GM11168 (cell line): ENCODE measurements around the gene VPS4A.

Experiments
- in situ Hi-C: fragments of 300-500 bp; cut with MboI; formaldehyde crosslinking; loops from one replicate; pipeline ENCODE4 v1.12.0; 2022; ENCODE audit warnings: low sequenced_read_pairs; ENCODE audit not compliant: unreplicated experiment

The VPS4A gene

DNA sequence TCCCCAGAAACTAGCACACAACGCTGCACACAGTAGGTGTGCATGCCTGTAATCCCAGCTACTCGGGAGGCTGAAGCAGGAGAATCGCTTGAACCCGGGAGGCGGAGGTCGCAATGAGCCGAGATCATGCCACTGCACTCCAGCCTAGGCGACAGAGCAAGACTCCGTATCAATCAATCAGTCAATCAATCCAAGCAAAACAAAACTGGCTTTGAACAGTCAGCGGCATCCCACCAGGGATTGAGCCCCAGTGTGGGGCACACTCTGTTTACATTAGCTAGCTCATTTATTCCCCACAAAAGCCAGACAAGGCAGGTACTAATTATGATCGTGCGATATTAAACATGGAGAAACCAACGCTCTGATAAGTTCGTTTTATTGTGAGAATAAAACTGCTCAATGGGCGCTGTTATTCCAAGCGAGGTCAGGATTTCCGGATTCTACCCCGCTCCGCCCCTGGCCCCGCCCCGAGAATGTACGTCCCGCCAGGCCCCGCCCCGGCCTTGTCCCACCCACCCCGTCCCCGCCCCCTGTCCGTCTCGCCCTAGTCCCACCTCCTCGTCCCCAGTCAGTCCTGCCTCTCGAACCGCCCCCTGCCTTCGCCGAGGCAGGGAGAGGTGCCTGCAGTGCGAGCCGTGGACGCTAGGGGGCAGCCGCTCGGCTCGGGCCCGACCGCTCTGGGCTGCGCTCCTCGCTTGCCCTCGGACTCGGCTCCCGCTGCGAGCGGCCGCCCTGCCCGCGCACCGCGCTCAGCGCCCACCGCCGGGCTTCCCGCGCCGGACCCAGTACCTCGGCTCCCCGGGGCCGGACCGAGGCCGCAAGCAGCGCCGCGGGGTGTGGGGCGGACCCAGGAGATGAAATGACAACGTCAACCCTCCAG lies at the start of gene VPS4A:
Gene VPS4A (plus strand): TSS at position 698 of the 880 bp plus-strand sequence. CDS start 162 bp downstream, at position 860.
- in situ Hi-C loops = no loop called here

DNA sequence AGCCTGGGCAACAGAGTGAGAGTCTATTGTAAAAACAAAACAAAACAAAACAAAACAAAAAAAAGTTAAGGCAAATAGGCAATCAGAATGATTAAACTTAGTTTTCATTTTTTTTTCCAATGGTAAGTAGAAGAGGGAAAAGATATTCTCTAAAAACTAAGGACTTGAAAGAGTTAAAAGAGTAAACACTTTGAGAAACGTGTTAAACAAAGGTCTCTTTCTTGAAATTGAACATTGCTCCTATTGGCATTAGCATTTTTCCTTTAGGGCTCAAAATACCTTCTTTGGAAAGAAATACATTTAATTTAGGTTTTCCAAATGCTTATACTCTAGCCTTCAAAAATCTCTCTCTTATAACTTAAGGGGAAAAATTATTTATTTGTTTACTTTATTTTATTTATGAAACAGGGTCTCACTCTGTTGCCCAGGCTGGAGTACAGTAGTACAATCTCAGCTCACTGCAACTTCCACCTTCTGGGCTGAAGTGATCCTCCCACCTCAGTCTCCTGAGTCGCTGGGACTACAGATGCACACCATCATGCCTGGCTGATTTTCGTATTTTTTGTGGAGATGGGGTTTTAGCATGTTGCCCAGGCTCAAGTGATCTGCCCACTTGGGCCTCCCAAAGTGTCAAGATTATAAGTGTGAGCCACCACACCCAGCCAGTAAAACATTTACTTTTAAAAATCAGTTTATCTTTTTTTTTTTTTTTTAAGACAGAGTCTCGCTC lies 44.7 kb upstream of the VPS4A start:
- in situ Hi-C loops = no loop called here

DNA sequence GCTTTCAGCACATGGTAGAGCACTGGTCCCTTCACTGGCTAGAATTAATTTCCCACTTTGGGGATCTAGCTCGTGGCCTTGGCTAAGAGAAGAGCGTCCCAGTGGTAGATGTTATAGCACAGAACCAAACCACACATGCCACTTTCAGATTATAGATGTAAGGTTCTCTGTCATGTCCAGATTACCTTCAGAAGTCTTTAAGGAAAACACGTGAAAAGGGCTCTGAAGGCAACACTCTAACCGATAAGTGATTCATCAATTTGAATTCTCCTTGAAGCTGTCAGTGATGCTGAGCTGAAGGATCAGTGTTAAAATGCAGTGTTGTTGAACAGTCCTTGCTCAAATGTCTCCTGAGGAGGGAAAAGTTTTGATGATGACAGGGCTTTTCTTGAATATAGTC lies 43.5 kb upstream of the VPS4A start:
- in situ Hi-C loops = no loop called here

DNA sequence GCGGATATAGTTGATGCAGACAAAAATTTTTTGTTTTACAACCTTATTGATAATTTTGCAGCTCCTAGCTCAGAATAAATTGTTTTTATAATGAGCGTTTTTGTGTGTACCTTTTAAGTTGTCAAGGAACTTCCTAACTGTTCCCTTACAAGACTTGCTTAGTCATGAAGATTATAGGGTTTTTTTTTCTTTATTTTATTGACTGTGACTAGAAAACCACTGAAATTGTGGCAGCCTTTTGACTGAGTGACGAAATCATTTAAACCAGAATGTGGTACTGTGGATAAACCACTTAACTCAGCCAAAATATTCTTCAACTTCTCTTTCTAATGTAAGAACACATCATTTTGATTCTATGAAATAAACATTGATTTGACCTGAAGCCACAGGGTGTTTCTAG lies 40.8 kb upstream of the VPS4A start:
- in situ Hi-C loops = no loop called here

DNA sequence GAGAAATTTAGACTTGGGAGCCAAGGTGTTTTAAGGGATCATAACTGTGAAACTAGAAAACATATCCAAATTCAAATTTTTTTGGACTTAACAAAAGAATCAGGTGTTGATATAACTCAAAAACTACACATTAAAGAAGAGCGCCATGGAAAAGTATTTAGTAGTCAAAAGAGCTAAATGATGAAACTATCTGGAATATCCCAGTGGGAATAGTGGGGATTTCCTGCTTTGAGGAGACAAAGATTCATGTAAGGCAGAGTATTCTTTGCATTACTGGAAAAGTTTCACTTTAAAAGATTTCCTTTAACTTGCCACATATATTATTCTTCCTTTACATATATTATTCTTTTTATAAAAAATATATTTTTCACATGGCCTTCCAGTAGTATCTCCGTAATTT lies 40.3 kb upstream of the VPS4A start:
- in situ Hi-C loops = no loop called here

DNA sequence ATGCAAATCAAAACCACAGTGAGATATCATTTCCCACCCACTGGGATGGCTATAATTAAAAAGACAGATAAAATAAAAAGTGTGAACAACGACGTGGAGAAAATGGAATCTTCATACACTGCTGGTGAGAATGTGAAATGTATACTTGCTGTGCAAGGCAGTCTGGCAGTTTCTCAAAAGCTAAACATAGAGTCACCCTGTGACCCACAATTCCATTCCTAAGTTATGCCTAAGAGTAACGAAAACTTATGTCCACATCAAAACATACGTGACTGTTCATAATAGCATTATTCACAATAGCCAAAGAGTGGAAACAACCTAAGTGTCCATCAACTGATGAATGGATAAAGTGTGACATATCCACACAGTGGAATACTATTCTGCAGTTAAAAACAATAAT lies 38.1 kb upstream of the VPS4A start:
- in situ Hi-C loops = no loop called here

DNA sequence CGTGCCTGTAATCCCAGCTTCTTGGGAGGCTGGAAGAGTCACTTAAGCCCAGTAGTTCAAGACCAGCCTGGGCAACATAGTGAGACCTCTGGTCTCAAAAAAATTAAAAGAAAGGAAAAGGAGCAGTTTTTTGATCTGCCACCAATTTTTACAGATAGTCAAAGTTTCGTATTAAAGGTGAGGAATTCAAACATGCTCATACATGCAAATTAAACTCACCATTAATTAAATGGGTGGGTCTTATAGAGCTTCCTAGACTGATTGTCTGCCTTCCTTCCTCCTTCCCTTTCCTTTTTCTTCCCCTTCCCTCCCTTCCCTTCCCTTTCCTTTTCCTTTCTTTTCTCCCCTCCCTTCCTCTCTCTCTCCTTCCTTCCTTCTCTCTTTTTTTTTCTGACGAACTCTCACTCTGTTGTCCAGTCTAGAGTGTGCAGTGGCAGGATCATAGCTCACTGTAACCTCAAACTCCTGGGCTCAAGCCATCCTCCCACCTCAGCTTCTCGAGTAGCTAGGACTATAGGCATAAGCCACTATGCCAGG lies 36.4 kb upstream of the VPS4A start:
- in situ Hi-C loops = loop anchor here (25.0 kb wide), 1 partner anchor 412 kb away; no protein-coding TSS in a partner anchor

DNA sequence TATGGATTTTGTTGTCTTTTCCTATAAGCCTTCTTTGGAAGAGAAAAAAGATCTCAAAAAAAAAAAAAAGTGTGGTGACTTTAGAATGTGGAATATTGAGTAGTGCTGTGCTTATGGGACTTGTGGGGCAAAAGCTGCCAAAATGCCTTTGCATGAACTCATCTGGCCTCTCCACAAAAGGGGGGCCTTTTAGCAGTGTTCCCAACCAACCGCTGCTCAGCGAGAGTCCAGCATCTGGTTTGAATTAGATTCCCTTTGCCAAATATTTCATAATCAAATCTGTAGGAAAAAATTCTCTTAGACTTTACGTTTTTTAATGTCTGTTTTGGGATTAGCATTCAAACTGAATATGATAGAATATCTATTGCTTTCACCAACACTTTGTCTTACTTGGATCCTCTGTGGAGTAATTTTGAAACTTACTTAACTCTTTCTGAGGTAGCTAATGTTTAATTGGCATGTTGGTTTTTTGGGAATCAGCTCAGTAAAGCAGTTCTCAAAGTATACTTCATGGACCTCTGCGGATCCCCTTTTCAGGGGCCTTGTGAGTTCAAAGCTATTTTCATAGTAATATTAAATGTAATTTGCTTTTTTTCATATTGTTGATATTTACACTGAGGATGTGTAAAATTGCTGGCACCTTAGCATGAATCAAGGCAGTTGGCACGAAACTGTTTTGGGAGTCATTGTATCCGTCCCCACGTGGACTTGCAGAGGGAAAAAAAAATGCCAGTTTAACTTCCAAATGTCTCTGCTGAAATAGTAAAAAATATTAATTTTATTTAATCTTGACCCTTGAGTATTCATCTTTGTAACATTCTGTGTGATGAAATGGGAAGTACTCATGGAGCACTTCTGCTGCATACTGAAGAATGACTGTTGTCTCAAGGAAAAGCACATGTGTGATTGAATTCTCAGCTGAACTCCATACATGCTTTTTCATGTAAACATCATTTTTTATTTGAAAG lies 34.7 kb upstream of the VPS4A start:
- in situ Hi-C loops = loop anchor here (25.0 kb wide), 1 partner anchor 414 kb away; no protein-coding TSS in a partner anchor

DNA sequence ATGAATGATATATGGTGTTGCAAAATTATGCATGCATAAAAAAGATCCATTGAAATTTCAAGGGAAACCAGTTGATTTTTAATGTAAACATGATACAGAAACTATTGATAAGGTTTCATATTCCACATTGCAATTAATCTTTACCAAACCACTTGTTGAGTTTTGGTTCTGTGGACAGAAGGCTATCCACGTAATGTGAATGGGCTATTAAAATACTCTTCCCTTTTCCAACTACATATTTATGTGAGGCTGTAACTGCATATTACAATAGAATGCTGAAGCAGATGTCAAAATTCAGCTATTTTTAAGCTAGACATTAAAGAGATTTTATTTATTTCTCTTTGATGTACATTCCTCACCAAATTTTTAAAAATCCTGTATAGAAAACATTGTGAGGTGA lies 33.7 kb upstream of the VPS4A start:
- in situ Hi-C loops = loop anchor here (25.0 kb wide), 1 partner anchor 415 kb away; no protein-coding TSS in a partner anchor

DNA sequence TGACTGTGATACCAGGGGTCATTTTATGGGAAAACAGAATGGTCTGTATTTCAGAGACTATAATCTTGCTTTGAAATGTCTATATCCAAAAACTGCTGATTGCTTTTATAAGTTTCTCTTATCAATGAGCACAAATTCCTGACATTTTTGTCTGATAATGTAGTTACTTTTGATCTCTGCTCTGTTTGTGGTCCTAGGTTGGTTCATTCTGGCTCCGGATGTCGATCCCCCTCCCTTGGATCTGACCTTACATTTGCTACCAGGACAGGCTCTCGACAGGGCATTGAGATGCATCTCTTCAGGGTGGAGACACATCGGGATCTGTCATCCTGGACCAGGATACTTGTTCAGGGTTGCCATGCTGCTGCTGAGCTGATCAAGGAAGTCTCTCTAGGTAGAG lies 27.3 kb upstream of the VPS4A start:
- in situ Hi-C loops = loop anchor here (25.0 kb wide), 1 partner anchor 422 kb away; no protein-coding TSS in a partner anchor

DNA sequence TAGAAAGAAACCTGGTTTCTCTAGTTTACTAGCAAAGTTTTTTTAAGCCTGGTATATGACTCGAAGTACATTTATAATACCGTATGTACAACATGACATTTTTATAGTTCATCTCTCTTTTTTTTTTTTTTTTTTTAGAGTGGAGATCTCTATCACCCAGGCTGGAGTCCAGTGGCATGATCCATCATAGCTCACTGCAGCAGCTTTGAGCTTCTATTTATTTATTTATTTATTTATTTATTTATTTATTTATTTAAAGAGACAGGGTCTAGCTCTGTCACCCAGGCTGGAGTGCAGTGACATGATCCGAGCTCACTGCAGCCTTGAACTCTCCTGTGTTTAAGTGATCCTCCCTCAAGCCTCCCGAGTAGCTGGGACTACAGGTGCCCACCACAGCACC lies 25.9 kb upstream of the VPS4A start:
- in situ Hi-C loops = loop anchor here (5.0 to 25.0 kb wide), 2 partner anchors 133 to 423 kb away; no protein-coding TSS in a partner anchor

DNA sequence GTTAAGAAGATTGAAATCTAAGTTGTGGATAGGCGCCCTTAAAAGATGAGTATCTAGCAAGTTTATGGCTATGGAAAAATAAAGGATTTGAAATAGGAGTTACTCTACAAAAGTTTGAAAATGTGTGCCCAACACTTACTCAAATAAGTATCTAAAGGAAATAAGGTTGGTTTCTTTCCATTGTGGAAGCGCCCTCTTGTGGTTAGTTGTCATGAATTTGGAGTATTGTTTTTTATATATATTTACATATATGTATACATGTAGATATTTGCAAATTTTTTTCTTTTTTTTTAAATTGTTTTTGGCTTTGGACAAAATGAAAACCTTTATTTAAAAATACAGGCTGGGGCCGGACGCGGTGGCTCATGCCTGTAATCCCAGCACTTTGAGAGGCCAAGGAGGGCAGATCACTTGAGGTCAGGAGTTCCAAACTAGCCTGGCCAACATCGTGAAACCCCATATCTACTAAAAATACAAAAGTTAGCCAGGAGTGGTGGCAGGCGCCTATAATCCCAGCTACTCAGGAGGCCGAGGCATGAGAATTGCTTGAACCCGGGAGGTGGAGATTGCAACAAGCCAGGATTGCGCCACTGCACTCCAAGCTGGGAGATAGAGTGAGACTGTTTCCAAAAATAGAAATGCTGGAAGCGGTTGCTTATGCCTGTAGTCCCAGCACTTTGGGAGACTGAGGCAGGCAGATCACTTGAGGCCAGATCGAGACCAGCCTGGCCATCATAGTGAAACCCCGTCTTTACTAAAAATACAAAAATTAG lies 24.0 kb upstream of the VPS4A start:
- in situ Hi-C loops = loop anchor here (5.0 to 25.0 kb wide), 2 partner anchors 135 to 425 kb away; no protein-coding TSS in a partner anchor

DNA sequence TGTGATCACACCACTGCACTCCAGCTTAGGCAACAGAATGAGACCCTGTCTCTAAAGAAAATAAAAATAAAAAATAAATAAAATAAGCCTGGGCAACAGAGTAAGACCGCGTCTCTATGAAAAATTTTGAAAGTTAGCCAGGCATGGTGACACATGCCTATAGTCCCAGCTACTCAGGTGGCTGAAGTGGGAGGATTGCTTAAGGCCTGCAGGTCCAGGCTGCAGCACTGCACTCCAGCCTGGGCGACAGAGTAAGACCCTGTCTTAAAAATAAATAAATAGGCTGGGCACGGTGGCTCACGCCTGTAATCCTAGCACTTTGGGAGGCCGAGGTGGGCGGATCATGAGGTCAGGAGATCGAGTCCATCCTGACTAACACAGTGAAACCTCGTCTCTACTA lies 19.5 kb upstream of the VPS4A start:
- in situ Hi-C loops = loop anchor here (25.0 kb wide), 1 partner anchor 429 kb away; no protein-coding TSS in a partner anchor

DNA sequence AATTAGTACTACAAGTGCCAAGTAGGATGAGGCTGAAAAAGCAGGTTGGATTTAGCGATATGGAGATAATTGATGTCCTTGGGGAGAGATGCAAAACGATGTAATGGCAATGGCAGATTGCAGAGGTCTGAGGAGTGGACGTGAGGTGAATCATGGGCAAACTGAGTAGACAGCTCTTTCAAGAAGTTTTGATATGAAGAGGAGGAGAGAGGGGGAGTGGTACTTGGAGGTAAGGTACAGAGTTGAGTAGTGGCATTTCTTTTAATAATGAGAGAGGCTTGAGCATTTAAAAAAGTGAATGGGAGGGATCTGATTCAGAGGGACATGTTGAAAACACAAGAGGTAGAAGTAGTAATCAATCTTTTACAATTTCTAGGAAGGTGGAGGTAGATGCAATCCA lies 17.7 kb upstream of the VPS4A start:
- in situ Hi-C loops = loop anchor here (25.0 kb wide), 1 partner anchor 431 kb away; no protein-coding TSS in a partner anchor

DNA sequence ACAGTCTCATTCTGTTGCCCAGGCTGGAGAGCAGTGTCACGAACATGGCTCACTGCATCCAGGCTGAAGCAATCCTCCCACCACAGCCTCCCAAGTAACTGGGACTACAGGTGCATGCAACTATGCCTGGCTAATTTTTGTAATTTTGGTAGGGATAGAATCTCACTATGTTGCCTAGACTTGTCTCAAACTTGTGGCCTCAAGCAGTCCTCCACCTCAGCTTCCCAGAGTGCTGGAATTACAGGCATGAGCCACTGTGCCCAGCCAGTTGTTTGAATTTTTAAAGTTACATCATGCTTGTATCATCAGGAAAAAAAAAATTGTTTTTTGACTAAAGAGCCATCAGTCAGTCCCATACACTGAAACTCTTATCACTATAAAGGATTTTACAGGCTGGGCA lies 17.1 kb upstream of the VPS4A start:
- in situ Hi-C loops = loop anchor here (25.0 kb wide), 1 partner anchor 432 kb away; no protein-coding TSS in a partner anchor

DNA sequence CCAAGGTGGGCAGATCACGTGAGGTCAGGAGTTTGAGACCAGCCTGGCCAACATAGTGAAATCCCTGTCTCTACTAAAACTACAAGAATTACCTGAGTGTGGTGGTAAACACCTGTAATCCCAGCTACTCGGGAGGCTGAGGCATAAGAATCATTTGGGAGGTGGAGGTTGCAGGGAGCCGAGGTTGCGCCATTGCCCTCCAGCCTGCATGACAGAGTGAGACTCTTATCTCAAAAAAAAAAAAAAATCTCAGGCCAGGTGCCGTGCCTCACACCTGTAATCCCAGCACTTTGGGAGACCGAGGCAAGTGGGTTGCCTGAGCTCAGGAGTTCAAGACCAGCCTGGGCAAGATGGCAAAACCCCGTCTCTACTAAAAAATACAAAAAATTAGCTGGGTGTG lies 14.4 kb upstream of the VPS4A start:
- in situ Hi-C loops = loop anchor here (25.0 kb wide), 1 partner anchor 434 kb away; no protein-coding TSS in a partner anchor

DNA sequence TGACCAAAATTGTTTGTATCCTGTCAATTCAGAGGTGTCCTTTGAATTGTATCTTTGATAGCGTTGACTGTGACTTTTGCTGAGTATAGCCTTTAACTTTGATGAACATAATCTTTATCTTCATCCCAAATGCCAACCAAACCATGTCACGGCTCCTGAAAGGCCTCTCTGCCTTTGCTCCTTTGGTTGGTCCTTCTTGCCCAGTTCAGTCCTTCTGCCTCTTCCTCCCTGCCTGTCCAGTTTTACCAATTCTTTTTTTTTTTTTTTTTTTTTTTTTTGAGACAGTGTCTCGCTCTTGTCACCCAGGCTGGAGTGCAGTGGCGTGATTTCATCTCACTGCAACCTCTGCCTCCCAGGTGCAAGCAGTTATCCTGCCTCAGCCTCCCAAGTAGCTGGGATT lies 12.9 kb upstream of the VPS4A start:
- in situ Hi-C loops = loop anchor here (25.0 kb wide), 1 partner anchor 436 kb away; no protein-coding TSS in a partner anchor

DNA sequence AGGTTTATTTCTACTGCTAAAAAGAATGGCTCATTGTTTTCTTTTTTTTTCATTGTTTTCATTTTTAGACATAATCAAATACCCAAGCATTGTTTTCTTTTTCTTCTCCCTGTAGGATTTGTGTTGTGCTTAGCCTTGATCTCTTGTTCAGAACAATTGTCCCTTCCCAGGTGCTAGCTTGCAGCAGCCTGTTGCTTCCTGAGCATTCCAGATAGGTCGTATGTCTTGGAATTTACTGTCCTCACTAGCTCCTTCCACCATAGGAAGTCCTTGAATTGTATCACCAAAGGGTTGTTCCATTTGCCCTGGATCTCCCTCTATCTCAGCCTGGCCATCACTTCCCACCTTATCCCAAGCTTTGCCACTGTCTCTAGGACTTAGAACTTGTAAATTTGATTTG lies 10.0 kb upstream of the VPS4A start:
- in situ Hi-C loops = no loop called here

DNA sequence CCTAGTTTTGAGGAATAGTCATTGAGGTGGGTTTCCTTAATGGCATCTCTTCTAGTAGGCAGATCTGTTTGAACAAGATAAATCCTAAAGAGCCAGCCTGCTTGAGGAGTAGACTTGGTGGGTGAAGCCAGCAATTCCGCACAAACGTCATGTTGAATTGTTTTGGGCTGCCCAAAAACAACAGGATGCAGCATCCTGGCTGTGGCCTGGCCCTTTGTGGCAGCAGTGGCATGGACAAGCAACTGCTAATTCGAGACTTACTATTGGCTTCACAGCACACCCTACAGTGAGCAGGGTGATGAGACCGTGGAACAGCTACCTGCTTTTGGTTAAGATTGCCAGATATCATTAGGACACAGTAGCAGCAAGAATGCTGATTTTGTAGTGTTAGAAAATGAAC lies 9.3 kb upstream of the VPS4A start:
- in situ Hi-C loops = no loop called here
